NT2/D1 (cell line): ENCODE measurements around the gene TENM4.

Source experiments
- DNase-seq: peaks from one replicate; pipeline ENCODE4 v3.0.0-alpha.2; 2011; ENCODE audit warnings: low read depth, low spot score
- H3K27me3 ChIP-seq: 2 replicates; pipeline ENCODE4 v1.6.0; 2011; ENCODE audit warnings: mild to moderate bottlenecking; ENCODE audit not compliant: insufficient read length, insufficient read depth
- H3K36me3 ChIP-seq: 2 replicates; pipeline ENCODE4 v1.6.1; 2011; ENCODE audit warnings: mild to moderate bottlenecking, low read length, mixed read lengths; ENCODE audit not compliant: insufficient read depth, insufficient read length
- H3K4me1 ChIP-seq: 2 replicates; pipeline ENCODE4 v1.5.1; 2011; ENCODE audit not compliant: insufficient read depth, insufficient read length
- H3K4me3 ChIP-seq: 2 replicates; pipeline ENCODE4 v1.5.1; 2011; ENCODE audit warnings: low read depth; ENCODE audit not compliant: insufficient read length
- H3K9ac ChIP-seq: 2 replicates; pipeline ENCODE4 v1.6.0; 2011; ENCODE audit warnings: low read depth; ENCODE audit not compliant: insufficient read length
- H3K9me3 ChIP-seq: 2 replicates; pipeline ENCODE4 v1.5.1; 2011; ENCODE audit warnings: mild to moderate bottlenecking, low read length; ENCODE audit not compliant: insufficient read depth
- SUZ12 ChIP-seq: IDR thresholded peaks from 2 replicates; pipeline ENCODE4 v1.6.1; 2011; ENCODE audit not compliant: insufficient read length, insufficient read depth; ENCODE audit errors: extremely low read depth
- YY1 ChIP-seq: IDR thresholded peaks from 2 replicates; pipeline ENCODE4 v1.6.1; 2011; ENCODE audit not compliant: insufficient read length, insufficient read depth
- ZNF274 ChIP-seq: IDR thresholded peaks from 2 replicates; pipeline ENCODE4 v1.6.1; 2011; ENCODE audit warnings: mild to moderate bottlenecking, low read depth, low read length

TENM4 gene

DNA sequence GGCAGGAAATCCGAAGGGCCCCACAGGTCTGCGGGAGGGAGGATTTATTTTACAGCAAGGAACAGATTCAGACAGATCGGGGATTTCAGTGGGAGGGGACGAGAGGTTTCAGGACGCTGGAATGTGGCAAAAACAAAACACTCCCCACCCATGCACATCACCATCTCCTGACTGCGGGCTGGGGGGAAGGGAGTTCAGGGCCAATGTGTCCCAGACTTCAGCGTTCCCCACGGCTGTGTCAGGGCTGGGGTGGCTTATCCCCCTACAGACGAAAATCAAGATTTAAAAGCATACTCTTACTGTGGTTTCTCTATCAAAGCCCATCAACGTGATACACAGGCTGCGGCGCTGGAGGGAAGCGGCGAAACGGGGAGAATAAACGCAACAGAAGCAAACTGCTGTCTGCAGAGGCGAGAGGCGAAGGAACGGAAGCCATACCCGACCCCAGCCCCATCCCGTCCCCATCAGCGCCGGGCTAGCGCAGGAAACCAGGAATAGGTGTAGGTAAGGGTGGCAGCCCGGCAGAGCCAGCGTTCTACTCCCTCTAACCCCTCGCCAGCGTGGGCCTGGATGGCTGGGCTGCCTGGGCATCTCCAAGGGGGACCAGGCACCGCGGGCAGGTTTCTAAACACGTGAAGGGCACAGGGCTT lies 2.7 kb downstream of the TENM4 start:
- peak overlapping the region; percentile 80 for H3K4me3 ChIP-seq
- no peaks in the 10 kb centered on the region for H3K36me3 ChIP-seq
- H3K9me3 ChIP-seq = no peaks in the 10 kb centered on the region
- H3K9ac ChIP-seq = peak overlapping the region; percentile 94
- TF ChIP-seq YY1 (no peak), SUZ12 (no peak), ZNF274 (no peak)
- peaks cover 22% of the 10 kb centered on the region for H3K27me3 ChIP-seq
- H3K4me1 ChIP-seq = peaks cover 2% of the 10 kb centered on the region
- no peak for DNase-seq

DNA sequence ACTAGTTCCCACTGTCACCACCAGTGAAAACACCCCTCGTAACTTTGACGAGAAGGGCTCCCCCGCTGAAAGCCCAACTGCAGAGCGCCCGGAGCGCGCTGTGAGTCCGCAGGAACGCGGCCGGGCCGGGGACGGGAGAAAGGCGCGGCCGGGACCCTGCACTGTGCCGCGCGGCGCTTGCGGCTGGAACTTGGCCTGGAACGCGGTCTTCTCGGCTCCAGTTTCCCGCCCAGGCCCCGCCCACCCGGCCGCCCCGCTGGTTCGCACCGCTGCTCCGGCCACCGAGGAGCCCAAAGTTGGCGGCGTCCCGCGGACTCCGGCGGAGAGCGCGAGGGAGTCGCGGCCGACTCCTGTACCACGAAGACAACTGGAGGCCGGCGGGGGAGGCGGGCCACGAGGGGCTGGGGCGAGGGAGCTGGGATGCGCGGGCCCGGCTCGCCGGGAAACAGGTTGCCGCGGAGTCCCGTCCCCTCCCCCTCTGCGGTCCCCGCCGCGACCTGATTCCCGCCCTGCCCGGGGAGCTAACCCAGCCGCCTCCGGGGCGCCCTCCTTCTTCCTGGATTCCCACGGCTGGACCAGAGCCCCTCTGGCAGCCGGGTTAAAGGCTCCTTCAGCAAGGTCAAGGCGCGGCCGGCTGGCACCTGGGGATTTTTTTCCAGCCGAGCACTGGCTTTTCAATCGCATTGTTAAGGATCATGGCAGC lies 3.4 kb downstream of the TENM4 start:
- TF ChIP-seq YY1 (no peak), ZNF274 (no peak), SUZ12 (no peak)
- Histone ChIP-seq H3K9me3 (no peaks in the 10 kb centered on the region), H3K4me3 (peak overlapping the region; percentile 80), H3K36me3 (no peaks in the 10 kb centered on the region), H3K4me1 (peaks cover 2% of the 10 kb centered on the region), H3K27me3 (peaks cover 22% of the 10 kb centered on the region), H3K9ac (peak overlapping the region; percentile 94)
- DNase-seq = peak; percentile 48

DNA sequence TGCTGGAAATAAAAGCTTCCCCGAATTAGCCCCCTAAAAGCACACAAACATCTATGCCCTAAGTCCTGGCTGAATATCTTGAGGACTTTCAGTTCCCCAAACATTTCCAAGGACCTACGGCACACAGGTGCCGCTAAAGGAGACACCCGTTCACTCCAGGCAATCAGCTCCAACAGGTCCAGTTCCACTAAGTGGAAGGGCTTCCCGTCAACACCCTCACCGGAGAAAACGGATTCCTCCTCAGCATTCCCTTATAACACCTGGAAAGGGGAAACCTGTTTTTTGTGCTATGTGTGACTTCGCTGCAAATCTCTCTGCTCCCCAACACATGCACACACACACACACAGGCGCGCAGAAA lies 3.9 kb downstream of the TENM4 start:
- Histone ChIP-seq H3K9ac (peak overlapping the region; percentile 72), H3K36me3 (no peaks in the 10 kb centered on the region), H3K27me3 (peaks cover 22% of the 10 kb centered on the region), H3K4me3 (peak overlapping the region; percentile 80), H3K4me1 (peaks cover 2% of the 10 kb centered on the region), H3K9me3 (no peaks in the 10 kb centered on the region)
- no peak for TF ChIP-seq ZNF274
- DNase-seq = no peak

GRCh38 chr11:79434283-79434682 lies 6.5 kb downstream of the TENM4 start:
- H3K4me3 ChIP-seq = no peak overlapping the region
- peaks cover 22% of the 10 kb centered on the region for H3K27me3 ChIP-seq
- peaks cover 2% of the 10 kb centered on the region for H3K4me1 ChIP-seq
- no peak for TF ChIP-seq SUZ12
- no peak overlapping the region for H3K9ac ChIP-seq
- H3K36me3 ChIP-seq = peaks cover 8% of the 10 kb centered on the region
- no peaks in the 10 kb centered on the region for H3K9me3 ChIP-seq
- no peak for DNase-seq

DNA sequence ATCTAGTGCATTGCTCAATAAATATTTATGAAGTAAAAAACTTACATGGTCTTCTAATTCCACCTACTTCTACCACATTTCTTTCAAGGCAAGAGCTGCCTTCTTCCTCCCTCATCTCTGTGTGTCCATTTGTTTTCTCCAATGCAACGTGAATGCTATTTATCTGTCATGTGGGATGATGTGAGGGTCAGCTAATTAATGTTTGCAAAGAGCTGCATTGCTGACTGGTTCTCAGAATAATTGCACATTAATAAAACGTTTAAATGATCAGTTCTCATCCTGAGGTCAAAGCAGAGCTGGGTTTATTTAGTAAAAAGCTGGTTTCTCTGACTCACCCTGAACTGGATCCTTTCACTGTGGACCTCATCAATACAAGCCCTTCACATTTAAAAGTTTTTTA lies 8.7 kb downstream of the TENM4 start:
- Histone ChIP-seq H3K4me1 (peaks cover 2% of the 10 kb centered on the region), H3K36me3 (peaks cover 8% of the 10 kb centered on the region), H3K9ac (no peak overlapping the region), H3K4me3 (no peak overlapping the region), H3K27me3 (peaks cover 22% of the 10 kb centered on the region), H3K9me3 (no peaks in the 10 kb centered on the region)
- no peak for DNase-seq
- TF ChIP-seq SUZ12 = no peak
- TF ChIP-seq YY1 = no peak
- TF ChIP-seq ZNF274 = no peak

GRCh38 chr11:79431535-79431934 lies 9.3 kb downstream of the TENM4 start:
- Histone ChIP-seq H3K4me1 (no peaks in the 10 kb centered on the region), H3K4me3 (no peak overlapping the region), H3K27me3 (peaks cover 16% of the 10 kb centered on the region), H3K36me3 (peaks cover 8% of the 10 kb centered on the region), H3K9me3 (no peaks in the 10 kb centered on the region), H3K9ac (no peak overlapping the region)
- TF ChIP-seq SUZ12 = no peak
- no peak for TF ChIP-seq ZNF274
- no peak for TF ChIP-seq YY1
- DNase-seq = no peak

- Histone ChIP-seq H3K4me3 (no peak overlapping the region), H3K4me1 (no peaks in the 10 kb centered on the region), H3K27me3 (peaks cover 3% of the 10 kb centered on the region), H3K9me3 (no peaks in the 10 kb centered on the region), H3K9ac (no peak overlapping the region), H3K36me3 (peaks cover 13% of the 10 kb centered on the region)
- TF ChIP-seq ZNF274 (no peak), SUZ12 (no peak), YY1 (no peak)
- DNase-seq = no peak
Measured at GRCh38 chr11:79430280-79430679, 10.6 kb downstream of the TENM4 start.
